ENCODE measurements around the gene PHF12.

PHF12 gene

DNA sequence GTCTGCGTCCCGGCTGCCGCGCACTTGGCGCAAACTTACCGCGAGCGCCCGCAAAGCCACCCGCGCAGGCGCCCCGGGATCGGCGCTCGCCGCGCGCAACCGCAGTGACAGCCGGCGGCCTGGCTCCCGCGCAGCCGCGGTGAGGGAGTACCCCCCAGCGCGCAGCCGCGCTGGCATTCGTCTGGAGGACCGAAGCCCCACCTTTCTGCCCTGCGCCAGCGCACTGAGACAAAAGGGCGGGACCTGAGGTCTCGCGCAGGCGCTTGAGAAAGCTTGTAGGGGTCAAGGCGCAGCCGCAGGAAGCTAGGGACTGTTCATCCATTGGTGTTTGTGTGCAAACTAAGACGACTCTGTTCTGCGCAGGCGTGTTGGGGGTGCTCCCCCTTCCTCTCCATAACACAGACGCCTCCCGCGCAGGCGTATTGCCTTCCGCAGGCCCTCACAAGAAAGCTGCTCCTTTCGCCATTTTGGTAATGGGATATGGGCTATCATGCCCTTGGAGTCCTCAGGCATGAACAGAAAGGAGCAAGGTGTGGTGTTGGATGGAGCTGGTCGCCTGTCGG, at the start of gene PHF12:
TSS of gene PHF12 (minus strand) at position 91 of the 563 bp plus-strand sequence. CDS start 558 bp downstream, outside the sequence.
- peak; percentile 100 for DNase-seq

DNA sequence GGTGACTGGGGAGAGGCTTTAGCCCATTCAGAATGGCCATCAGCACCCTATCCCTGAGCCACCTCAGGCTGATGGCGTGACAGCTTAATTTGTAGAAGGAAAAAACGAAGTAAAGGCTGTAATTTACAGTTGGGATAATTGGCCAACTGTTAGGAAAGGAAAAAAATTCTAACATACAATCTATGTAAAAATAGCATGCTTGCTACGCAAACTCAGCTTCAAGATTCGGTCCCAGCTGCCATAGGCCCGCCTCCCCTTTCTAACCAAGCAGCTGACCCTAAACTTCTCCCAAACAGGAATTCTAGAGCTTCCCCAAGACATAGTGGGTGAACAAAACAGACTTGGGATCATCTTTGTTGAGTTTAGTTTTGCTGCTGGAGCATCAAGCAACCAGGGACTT, 49.7 kb upstream of the PHF12 start:
- no peak for DNase-seq

DNA sequence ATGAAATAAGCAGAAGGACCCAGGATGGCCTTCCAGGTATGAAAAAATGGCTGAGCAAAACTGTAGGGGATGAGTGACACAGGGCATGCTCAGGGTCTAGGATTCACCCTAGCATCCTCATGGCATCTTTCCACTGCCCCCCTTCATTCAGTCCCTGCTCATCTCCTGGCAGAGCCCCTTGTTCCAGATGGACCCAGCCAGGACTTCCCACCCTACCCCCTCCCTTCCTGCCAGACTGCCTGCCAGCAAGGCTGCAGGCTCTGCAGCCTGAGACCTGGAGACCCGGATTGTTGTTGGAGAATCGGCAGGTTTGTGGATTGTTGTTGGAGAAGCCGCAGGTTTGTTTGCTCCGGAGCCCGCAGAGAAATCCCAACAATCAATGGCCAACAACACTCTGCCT, 47.9 kb upstream of the PHF12 start:
- DNase-seq = no peak

DNA sequence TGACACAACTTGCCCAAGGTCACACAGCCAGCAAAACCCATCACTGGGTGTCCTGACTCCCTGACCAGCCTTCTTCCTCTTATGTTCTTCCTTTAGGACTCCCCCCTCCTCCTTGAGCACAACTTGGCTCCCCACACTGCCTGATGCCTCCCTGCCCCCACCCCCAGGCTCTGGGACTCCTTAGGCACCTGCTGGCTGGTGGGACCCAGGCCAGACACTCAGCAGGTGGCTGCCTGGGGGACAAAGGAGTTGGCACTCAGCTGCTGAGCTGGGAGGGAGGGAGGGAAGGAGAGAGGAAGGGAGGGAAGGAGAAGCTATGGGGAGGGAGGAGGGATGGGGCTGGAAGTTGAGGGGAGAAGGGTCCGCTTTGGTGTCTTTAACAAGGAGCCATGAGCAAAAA, 46.5 kb upstream of the PHF12 start:
- DNase-seq = no peak

DNA sequence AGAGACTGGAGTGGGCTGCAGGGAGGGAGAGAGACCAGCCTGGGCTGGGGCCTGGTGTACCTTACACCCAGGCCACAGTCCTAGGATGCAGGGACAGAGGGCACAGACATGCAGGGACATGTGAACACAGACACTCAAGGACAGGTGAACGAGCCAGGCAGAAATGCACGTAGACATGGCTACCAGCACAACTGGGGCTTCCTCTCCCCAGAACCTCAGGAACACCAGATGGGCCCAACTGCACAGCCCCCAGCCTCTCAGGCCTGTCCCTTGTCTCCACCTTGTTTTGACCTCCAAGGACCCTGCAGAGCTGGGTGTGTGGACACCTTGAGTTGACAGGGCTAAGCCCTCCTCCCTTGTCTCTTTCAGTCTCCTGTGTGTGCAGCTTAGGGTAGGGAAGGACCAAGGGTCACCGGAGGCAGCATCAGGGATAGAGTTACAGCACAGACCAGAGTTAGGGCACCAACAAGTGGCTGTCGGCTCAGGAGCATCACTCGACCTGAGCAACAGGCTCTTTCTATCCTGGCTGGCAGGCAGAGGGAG, 45.3 kb upstream of the PHF12 start:
- DNase-seq = no peak

DNA sequence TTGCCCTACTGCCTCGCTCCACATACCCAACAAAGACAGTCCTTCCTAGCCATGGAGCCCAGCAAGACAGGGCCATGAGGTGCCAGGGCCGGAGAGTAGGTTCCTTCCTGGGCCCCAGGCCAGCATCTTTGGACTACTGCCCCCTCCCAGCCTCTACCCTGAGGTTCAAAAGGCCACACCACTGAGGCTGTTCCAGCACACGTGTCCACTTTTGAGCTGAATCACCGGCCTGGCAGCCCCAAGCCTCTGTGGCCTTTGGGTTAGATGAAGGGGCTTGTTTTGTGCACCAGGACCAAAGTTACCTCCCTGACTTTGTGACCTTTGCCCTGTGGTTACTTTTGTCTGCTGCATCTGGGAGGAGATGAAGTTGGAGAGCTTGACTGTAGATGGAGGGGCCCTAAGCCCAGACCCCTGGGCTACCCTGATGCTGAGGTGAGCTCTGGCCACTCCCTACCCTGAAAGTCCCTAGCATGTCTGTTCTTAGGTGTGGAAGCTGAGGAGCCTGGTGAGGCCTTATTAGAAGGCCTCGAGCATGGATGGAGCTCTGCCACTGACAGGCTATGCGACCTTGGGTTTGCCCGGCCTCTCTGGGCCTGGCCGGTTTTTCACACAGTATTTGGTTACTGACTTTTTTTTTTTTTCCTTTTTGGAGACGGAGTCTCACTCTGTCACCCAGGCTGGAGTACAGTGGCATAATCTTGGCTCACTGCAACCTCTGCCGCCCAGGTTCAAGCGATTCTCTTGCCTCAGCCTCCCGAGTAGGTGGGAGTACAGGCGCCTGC, 42.5 kb upstream of the PHF12 start:
- no peak for DNase-seq

DNA sequence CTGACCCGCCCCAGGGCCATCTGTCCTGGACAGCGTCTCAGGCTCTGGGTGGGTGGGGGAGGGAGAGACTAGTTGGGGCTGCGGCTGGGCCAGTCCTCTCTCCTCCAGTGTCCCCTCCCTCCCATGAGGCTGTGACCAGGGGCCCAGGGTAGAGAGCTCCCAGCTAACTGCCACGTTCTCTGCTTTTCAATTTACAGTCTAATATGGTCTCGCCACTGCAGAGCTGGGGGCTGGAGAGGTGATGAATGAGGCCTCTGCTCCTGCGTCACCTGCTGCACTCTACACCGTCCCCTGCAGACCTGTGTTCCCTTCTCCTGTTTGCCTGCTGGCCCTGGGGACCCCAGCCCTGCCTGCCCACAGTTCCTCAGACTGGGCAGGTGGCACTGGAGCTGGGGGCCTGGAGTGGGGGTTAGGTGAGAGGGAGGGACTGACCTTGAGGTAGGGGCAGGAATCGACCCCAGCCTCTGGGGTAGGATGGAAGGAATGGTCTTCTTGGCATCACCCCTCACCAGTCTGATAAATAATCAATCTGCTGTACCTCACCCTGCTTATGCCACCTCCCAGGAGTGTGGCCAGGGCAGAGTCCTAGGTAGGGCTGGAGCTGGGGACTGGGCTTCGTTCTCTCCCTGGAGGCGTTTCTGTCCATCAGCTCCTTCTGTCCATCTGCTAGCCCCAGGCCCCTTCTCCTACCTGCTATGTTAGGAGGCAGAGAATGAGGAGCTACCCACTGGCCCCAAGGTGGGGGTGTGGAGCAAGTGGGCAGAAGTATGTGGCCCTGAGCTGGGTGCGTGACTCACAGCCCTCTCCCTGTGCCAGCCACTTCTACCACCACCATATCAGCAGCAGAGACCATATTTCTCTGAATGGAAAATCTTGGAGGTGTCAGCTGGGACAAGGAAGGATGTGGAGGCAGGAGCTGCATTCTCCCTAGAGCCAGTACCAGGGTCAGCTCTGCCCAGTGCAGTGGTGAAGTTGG, 41.6 kb upstream of the PHF12 start:
- DNase-seq = no peak

DNA sequence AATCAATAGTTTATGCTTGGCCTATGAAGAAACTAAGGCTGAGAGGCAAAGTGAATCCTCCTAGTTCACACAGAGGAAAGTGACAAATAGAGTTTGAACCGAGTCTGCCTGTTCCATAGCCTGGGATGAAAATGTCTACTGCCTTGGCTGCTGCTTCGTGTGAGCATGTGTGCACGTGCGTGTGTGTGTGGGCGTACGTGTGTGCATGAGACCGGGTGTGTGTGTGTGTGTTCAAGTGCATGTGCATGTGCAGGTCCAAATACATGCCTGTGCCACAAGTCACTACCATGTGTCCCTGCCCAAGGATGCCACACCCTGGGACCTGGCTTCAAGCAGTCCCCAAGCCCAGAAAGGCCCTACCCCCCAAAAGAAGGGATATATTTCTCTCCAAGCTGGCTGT, 40.9 kb upstream of the PHF12 start:
- DNase-seq = no peak

DNA sequence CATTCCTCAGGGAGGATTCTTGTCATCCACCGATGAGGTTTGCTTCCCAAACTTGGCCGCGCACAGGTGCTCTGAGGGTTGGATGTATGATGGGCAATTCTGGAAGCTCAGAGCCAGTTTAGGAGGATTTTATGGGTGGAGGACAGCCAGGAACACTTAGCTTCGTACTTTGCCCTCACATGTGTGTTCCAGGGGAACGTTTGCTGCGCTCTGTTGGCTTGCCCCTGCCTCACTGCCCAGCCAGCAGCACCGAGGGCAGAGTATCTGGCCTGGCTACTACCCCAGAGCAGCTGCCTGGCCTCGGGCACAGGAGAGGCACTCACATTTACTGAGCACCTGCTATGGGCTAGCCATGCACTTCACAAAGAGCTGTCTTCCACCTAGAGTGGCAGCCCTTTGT, 40.5 kb upstream of the PHF12 start:
- DNase-seq = no peak

DNA sequence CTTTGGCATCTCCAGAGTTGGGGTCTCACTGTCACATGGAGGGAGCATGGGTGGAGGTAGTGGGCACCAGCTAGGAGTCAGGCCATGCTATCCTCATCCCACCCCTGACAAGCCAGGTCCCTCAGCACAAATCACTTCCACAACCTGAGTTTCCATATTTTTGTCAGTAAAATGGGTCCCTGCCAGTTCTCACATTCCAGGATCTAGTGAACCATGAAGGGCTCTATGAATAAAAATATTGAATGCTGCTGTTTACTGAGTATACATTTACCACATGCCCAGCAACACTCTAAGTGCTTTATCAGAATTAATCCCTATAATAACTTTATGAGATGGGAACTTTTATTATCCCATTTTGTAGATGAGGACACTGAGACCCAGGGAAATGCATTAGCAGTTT, 37.7 kb upstream of the PHF12 start:
- DNase-seq = no peak

DNA sequence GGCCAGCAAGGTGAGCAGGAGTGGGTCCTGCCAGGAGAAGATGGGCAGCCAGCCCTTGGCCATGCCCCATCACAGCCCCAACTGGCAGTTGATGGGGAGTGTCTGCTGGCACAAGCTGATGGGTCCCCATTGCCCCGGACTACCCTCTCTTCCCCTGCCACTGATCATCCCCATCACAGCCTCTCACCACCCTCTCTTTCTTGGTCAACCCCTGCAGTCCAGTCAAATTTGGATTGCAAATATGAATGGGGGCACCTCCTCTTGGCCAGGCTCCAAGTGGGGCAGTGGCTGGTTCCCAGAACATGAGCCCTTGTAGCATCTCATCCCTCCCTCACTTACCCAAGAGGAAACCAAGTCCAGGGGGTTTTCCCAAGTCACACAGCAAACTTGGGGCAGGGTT, 37.2 kb upstream of the PHF12 start:
- no peak for DNase-seq

DNA sequence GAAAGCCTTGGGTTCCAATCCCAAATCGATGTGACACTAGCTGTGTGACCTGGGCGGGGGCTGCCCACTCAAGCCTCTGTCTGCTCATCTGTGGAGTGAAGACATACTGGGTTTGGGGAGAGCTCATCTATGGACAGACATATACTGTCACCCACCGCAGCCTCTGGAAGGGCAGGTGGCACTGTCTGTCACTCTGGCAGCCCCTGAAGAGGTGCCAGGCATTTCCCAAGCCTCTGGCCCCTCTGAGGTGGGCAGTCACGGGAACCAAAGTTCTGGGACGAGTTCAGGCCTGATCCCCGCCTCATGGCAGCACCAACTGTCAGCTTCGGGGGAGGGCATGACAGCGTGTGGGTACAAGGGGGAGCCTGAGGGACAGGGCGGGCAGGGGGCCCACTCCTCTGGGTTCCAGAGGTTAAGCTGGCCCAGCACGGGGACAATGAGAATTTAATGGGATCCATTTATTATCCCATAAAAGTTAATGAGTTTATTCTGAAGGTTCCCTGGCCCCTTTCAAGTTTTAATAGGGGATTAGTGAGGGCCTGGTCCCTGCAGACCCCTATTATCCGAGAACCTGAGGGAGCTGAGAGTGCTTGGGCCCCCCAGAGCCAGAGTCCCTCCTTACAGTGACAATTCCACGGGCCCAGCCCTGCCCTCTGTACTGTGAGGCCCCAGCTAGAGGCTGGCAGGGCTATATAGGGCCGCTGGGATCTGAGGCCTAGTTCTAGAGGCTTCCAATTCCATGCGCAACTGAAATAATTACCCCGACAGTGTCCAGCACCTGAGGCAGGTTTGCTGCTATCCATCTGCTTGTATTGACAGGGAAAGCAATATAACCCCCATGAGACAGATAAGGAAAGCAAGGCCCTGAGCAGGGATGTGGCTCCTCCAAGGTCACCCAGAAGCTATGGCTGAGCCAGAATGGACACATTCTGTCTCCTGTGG, 35.7 kb upstream of the PHF12 start:
- DNase-seq = no peak

DNA sequence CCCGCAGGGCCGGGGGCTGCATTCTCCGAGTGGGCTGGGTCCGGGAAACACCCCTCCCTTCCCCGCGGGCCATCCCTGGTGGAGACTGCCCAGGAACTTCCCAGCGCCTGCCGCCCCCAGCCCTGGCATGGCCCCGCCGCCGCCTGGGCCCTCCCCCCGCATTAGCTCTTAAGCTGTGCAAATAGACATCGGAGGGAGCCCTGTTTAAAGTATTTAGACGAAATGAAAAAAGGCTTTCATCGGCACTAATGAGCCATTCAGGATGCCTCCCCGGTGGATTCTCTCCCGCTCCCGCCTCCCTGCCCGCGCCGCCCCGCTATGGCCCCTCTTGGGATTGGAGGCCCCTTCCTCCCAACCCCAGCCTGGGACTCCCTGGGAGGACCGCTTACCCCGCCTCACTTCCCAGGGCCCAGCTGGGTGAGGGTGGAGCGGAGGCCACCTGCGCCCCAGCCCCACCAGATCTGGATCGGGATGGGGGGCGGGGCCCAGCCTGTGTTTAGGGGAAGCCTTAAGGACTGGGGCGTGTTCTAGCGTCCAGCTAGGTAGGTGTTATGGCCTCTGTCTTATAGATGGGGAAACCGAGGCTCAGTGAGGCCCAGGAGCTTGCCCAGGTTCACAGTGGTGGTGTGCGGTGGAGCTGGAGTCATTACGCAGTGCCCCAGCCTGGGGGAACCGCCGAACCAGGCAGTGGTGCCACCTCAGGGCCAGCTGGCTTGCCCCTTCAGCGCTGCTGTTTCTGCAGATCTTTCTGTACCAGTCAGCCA, 34.8 kb upstream of the PHF12 start:
- DNase-seq = no peak

DNA sequence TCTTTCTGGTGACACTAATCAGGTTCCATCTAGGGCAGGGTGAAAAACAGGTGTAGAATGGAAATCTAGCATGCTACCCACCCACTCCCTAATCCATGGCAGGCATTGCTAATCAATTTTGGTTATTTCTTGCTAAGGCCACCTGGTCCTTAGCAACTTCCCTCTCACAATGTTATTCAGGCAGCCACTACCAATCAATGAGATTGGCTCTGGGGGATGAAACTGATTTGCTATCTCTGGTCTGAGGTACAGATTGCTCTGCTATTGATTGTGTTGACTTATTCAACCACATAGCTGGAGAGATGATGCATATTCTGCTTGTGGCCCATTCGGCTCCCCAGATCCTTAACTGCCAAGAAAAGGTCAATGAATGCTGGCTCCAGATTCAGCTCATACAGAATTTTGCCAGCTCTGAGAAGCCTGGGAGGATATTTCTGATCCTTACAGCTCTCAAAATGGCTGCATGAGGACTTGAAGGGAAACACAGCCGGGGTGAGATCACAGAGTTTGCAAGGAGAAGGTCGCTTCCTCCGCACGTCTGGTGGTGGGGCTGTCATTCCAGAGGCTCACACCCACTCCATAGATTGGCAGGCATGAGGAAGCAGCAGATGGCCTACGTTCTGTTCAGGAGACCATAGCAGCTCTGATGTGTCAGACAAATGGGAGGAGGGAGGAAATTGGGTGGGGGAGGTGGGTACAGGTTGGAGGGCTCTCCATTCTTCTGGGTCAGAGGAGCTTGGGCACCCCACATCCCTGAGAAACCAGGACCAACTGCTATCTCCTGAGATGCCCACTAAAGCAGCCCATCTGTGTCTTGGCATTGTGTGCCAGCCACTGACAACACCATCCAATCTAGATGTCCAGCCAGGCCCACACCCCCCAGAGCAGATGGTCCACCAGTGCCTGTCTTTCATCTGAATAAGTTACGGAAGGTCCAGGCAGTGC, 32.2 kb upstream of the PHF12 start:
- no peak for DNase-seq

DNA sequence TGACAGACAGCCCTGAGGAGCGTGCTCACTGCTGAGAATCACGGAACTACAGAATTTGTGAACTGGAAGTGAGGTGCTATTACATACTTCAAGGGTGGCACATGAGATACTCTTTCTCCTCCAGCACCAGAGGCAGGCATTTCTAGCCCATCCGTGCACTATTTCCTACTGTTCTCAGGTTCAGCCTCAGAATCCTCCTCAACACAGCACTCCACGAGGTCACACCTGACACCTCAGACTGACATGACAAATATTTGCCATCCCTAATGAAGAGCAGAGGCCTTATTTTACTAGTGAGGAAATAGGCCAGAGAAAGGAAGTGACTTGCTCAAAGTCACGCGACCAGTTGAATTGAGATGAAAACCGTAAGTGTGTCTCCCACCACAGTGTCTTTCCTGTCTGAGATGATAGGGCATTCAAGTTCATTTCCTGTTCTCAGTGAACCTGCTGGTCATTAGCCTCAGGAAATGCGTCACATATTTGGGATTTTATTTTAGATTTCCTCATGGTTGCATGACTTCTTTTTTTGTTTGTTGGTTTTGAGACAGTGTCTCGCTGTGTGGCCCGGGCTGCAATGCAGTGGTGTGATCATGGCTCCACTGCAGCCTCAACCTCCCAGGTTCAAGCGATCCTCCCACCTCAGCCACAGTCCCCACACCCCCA, 30.9 kb upstream of the PHF12 start:
- peak; percentile 79 for DNase-seq

DNA sequence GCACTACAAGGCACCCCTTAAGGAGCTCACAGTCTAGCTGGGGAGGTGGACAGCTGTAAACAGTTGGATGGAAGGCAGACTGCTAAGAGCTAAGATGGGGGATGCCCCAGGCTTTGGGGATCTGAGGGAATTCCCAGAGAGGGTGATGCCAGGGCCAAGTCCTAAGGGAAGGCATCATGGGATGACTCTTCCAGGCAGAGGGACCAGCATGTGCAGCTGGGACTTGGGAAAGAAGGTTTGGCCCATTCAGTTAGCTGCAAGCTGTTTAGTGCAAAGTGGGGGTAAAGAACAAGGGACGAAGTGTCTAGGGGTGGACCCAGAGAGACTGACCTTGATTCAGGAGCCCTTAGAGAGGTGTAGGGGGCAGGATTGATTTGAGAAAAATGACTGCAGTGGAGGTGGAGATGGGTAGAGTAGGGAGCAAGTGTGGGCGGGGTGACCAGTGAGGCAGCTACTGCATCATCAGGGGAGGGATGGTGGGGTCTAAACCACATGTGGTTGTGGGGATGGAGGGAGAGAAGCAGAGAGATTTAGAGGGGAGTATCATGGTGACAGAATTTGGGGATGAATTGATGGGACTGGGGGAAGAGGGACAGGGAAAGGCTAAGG, 27.1 kb upstream of the PHF12 start:
- DNase-seq = no peak

DNA sequence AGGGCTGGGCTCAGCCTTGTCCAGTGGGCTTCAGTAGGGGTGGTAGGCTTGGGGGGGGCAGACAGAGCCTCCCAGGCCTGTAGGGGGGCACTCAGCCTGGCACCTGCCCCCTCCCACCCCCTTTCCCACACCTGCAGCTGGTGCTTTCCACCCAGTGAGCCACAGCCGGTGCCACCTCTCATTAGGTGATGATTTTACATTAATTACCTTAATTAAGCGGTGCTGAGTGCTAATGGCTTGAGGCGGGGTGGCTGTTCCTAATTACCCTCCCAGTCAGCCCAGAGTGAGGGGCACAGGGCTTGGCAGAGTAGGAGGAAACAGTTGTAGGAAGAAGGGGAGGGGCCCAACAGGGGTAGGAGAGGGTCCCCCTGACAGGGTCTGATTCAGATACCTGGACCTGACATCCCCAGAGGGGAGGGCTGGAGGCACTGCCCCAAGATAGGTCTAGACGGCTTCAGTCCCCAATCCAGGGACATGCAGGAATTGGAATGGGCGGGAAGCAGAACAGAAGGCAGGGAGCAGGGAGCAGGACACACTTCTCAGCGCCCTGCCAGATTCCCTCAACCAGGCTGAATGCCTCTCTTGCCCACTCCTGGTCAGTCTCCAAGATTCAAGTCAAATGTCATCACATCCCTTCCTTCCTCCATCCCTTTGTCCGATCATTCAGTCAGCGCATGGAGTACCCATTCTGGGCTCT, 26.5 kb upstream of the PHF12 start:
- DNase-seq = no peak

DNA sequence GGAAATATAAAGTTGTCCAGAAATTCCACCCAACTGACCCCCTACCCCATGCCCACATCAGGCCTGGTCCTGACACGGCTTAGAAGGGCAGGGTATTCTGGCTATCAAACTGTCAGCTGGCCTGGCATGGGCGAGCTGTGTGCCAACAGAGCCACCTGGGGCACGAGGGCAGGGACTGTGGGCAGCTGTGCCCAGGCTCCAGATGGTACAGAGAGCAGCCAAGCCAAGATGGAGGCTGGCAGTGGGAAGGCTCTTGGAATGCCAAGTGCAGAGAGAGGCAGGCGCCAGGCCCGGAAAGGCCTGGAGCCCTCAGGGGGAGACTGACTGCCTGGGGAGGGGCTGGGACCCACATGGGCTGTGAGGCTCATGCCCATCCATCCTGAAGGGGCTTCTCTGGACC, 24.3 kb upstream of the PHF12 start:
- no peak for DNase-seq

DNA sequence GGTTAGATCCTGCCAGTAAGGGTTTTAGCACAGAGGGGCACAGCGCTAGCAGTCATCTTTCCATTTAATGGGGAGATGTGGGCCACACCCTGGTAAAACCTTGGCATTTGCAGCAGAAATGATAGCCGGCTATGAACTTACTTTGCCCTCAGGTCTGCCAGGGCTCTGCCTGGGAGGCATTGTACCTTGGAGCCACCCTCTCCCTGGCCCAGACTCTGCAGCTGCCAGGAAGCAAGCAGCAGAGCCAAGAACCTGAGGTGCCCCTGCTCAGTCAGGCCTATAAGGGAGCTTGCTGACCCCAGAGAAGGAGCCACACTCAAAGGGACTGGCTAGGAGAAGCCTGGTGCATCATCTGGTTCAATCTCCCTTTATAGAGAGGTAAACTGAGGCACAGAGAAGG, 23.7 kb upstream of the PHF12 start:
- no peak for DNase-seq
